Right cardiac atrium (tissue), 5 donors: ENCODE measurements around the gene EIF2S2. TPM values are rescaled to one million over a fixed set of nuclear protein-coding genes. Genes with fewer than 3 reads are reported as not detected.

Source experiments
- ATAC-seq, 2 donors: fragments of 200-7000 bp; cut with Tn5 transposase; one replicate each; pipeline versions ENCODE4 v1.8.0 to v1.9.1; 2020; ENCODE audit warnings: moderate library complexity in 2 of 2, mild to moderate bottlenecking in 1 of 2
- DNase-seq, 3 donors: peaks; one replicate each; pipeline ENCODE4 v3.0.0-alpha.2; 2020
- H3K27ac ChIP-seq: one replicate; pipeline ENCODE4 v1.5.1; 2013; ENCODE audit warnings: mild to moderate bottlenecking, low read length, control low read depth, moderate library complexity
- H3K27me3 ChIP-seq: one replicate; pipeline ENCODE4 v1.6.1; 2013; ENCODE audit not compliant: control insufficient read depth, insufficient read depth
- H3K4me1 ChIP-seq: one replicate; pipeline ENCODE4 v1.6.1; 2013; ENCODE audit warnings: low read length; ENCODE audit not compliant: control insufficient read depth, insufficient read depth
- H3K4me3 ChIP-seq: one replicate; pipeline ENCODE4 v1.5.1; 2013; ENCODE audit warnings: low read length, control low read depth
- H3K9me3 ChIP-seq: one replicate; pipeline ENCODE4 v1.6.1; 2013; ENCODE audit warnings: low read length; ENCODE audit not compliant: control insufficient read depth
- WGBS: extraction: QIAGEN DNeasy Blood & Tissue Kit; methylation state at CpG from one replicate; pipeline ENCODE4 v1.1.7; 2013; 5-methylcytosine and 5-hydroxymethylcytosine counted together
- intact Hi-C, 4 donors: fragments of 100-400 bp; cut with DNase I; formaldehyde crosslinking; loops; one replicate each; pipeline versions ENCODE4 v1.11.0 to v1.14.0; 2022 to 2023
- microRNA-seq, 2 donors: library from miRNA; unstranded; fragments of <30 nt; microRNA quantifications; one replicate each; pipeline ENCODE4 v1.2.0, GENCODE V29; 2020 to 2021
- polyA plus RNA-seq: library from polyadenylated mRNA; stranded (reverse); fragments of 200-250 nt; gene quantifications from one replicate; pipeline ENCODE4 v1.2.3, GENCODE V29; 2013
- total RNA-seq, 4 donors: library from RNA; stranded (reverse); fragmentation: NEBNext Ultra II Directional; extraction: Animal tissue kit (Norgen Biotek cat#: 25700); gene quantifications; one replicate each; pipeline ENCODE4 v1.2.1, GENCODE V29; 2021
- donor health status: healthy with polysubstance abuse.
- donor health status: DM: no; HTN: yes; CAD: no.
- donor health status: DM: no; HTN: no; CAD: no.
- donor health status: DM: no; HTN: yes; CAD: no; lungs with severe emphysema.
- donor health status: DM: yes; HTN: yes; CAD: no.

EIF2S2 gene
- total and polyA plus RNA-seq, 5 donors, result 36.0 to 46.9 (median 38.4) TPM

DNA sequence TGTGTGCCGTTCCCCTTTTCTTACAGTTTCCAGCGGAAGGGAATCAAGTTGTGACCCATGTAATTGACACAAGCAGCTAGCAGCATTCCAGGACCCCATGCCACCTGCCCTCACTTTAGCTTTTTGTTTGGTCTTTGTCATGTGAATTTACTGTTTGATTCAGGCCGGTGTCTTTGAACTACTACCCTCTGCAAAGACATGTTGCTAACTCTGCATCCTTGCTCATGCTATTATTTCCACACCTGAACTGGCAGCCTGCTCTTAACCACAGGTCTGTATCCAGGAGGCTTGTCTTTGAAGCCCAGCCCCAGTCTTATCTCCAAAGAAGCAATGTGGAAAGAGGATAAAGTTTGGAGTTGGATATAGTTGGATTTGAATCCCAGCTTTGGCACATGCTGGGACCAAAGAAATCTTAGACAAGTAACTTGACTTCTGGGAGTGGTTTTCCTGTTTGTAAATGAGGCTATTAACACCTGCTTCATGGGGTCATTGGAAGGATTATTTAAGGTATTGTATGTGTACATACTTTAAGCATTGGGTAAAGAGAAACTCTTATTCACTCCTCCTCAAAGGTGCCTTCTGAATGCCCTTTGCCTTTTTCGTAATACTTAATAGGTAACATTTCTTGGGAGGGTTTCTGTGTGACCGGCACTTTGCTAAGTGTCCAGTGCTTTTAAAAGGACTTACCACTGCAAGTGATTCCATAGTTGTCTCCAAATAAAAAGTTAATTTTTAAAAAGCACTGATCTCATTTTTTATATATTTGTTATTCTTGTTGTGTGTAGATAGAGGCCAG lies 65.9 kb downstream of the EIF2S2 start:
- no peaks in the 10 kb centered on the region for H3K9me3 ChIP-seq
- intact Hi-C loops, result no loop called here
- no peak overlapping the region for H3K27ac ChIP-seq
- peaks cover 30% of the 10 kb centered on the region for H3K4me1 ChIP-seq
- DNase-seq (no peak), ATAC-seq (no peak)
- no peak overlapping the region for H3K4me3 ChIP-seq
- WGBS, result 95% methylated on average over 5 of the region's 5 CpGs
- H3K27me3 ChIP-seq, result no peaks in the 10 kb centered on the region

DNA sequence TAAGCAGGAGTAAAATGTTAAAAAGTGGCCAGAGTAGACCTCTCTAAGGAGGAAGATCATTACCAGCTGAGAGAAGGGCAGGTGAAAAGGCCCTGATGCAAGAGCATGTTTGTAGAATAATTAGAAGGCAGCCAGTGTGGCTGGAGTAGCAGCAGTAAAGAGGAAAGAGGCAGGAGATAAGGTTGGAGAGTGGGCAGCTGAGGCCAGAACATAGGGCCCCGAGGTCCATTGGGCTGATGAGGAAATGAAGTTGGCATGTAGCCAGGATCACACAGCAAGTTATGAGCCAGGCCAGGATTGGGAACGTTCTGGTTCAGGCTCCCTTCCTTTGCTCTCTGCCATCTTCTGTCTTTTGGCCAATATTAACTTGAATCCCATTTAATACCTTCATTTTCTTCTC lies 66.7 kb downstream of the EIF2S2 start:
- ATAC-seq, result peak; percentile 86
- Histone ChIP-seq H3K9me3 (no peaks in the 10 kb centered on the region), H3K27me3 (no peaks in the 10 kb centered on the region), H3K4me1 (peaks cover 33% of the 10 kb centered on the region), H3K4me3 (no peak overlapping the region), H3K27ac (no peak overlapping the region)
- intact Hi-C loops, result no loop called here
- DNase-seq, result peak; percentile 46 to 77 (median 61)
- 2% methylated on average over 2 of the region's 2 CpGs for WGBS

DNA sequence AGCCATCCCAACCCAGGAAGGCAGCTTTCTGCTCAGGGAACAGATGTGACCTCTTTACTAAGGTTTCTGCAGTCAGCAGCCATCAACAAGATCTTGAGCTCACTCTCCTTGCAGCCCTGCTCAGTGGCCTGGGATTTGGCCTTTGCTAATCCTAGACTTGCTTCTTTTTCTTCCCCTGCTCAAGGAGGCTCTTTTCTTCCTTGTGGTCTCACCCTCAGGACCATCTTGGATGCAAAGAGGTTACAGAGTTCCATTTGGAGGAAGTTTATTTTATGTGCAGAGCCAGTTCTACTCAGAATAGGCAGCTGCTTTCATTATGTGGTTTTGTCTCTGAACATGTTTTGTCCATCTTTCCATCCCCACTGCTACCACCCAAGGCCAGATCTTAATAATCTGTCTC lies 69.0 kb downstream of the EIF2S2 start:
- intact Hi-C loops, result loop anchor here in 1 of 4 donors (5.0 kb wide), 1 partner anchor 51 kb away; the partner anchor contains the start of gene RALY
- Histone ChIP-seq H3K4me3 (no peak overlapping the region), H3K27me3 (no peaks in the 10 kb centered on the region), H3K9me3 (no peaks in the 10 kb centered on the region), H3K27ac (no peak overlapping the region), H3K4me1 (peaks cover 38% of the 10 kb centered on the region)
- DNase-seq (no peak), ATAC-seq (no peak)

DNA sequence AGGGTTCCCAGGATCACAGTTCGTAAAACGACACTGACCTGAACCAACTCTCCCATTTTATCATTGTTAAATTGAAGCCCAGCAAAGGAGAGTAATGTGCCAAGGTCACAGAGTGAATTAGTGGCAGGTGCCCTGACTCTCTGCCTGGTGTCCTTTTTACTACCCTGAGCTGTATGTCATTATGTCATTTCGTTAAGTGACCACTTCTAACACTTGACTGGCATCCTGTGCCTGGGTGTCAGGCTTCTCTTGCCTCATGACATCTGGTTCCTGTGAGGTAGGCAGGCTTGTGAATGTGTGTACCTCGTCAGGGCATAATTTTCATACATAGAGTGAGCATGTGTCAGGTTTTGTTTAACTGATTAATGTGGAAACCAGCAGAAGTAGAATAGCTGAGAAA lies 69.8 kb downstream of the EIF2S2 start:
- intact Hi-C loops, result loop anchor here in 1 of 4 donors (5.0 kb wide), 1 partner anchor 50 kb away; the partner anchor contains the start of gene RALY
- no peaks in the 10 kb centered on the region for H3K9me3 ChIP-seq
- H3K4me1 ChIP-seq, result peaks cover 37% of the 10 kb centered on the region
- H3K27ac ChIP-seq, result no peak overlapping the region
- H3K4me3 ChIP-seq, result no peak overlapping the region
- peak; percentile 47 to 49 for ATAC-seq
- 65% methylated on average over 4 of the region's 4 CpGs for WGBS
- H3K27me3 ChIP-seq, result no peaks in the 10 kb centered on the region
- DNase-seq, result no peak

DNA sequence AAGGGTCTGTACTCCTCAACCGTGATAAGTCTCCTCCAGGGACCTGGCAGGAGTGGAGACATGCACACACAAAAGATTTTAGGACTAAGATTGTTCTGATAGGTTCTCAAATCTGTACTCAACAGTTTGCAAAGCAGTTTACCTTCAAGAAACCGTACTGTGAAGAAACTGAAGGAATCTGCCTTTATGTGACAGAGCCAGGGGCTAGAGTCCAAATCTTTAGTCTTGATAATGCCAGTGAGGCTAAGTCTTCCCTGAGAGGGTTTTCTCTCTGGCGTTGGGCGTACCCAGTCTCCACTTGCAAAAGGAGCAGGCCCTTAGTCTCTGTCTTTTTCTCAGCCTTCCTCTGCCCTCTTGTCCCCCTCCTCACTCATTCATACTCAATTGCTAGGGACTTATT lies 70.8 kb downstream of the EIF2S2 start:
- H3K27ac ChIP-seq, result no peak overlapping the region
- DNase-seq (no peak), ATAC-seq (no peak)
- no peaks in the 10 kb centered on the region for H3K27me3 ChIP-seq
- peaks cover 41% of the 10 kb centered on the region for H3K4me1 ChIP-seq
- WGBS, result 65% methylated on average over 4 of the region's 4 CpGs
- H3K9me3 ChIP-seq, result no peaks in the 10 kb centered on the region
- H3K4me3 ChIP-seq, result no peak overlapping the region
- intact Hi-C loops, result loop anchor here in 1 of 4 donors (5.0 kb wide), 1 partner anchor 49 kb away; the partner anchor contains the start of gene RALY

DNA sequence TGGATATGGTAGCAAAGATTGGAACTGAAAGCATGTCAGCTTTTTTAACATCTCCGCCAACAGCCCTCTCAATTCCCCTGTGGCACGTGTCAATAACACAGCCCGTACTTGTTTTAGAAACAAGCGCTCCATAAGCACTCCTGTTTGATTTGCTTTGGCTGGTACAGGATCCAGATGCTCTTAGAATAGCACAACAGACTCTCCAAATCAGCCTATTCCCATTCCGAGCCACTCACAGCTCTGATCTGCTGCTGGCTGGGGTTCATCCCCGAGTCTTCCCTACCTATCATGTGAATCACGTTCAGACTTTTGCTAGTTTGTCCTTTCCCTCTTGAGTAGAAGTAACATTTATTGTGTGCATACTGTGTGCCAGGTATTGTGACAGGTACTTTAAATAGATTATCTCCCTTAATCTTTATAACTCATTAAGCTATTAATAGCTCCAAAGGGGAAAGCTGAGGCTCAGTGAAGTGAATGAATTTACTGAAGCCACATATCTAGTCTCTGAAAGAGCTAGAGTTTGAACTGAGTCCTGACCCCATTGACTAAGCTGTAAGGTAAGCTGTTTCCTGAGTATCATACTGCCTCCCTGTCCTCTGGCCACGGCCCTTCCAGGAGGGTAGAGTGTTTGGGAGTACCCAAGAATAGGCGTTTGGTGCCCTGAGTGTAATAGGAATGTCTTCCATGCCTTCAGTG lies 71.6 kb downstream of the EIF2S2 start:
- peak overlapping the region; percentile 68 for H3K27ac ChIP-seq

More for the DNA sequence above, 71.6 kb downstream of the EIF2S2 start:
- WGBS, result 42% methylated on average over 9 of the region's 9 CpGs
- ATAC-seq (peak; percentile 68 to 74), DNase-seq (peak in 1 of 3 donors; percentile 50)
- H3K9me3 ChIP-seq, result no peaks in the 10 kb centered on the region
- peaks cover 34% of the 10 kb centered on the region for H3K4me1 ChIP-seq
- no peaks in the 10 kb centered on the region for H3K27me3 ChIP-seq
- intact Hi-C loops, result loop anchor here in 1 of 4 donors (5.0 kb wide), 1 partner anchor 48 kb away; the partner anchor contains the start of gene RALY
- no peak overlapping the region for H3K4me3 ChIP-seq

Small RNA genes within 50 kb of the gene (microRNA-seq; reads per million reads assigned to microRNA genes)
- 0 to 0.54 reads per million in 2 donors for gene MIR4755

Other genes starting within 250 kb of the EIF2S2 start
- gene RALY, start 118.3 kb downstream of the EIF2S2 start, total RNA-seq, result 100 to 1,000 TPM in 3 of 4 donors, 10 to 100 TPM in 1; 98.6 to 136 (median 110) TPM
- 137 TPM for gene RALY, start 118.3 kb downstream of the EIF2S2 start, polyA plus RNA-seq
- 1 to 10 TPM in 3 of 4 donors, under 1 TPM in 1; 0.67 to 3.3 (median 2.7) TPM for gene ASIP, start 129.2 kb upstream of the EIF2S2 start, total RNA-seq
- 8.0 TPM for gene ASIP, start 129.2 kb upstream of the EIF2S2 start, polyA plus RNA-seq
- gene AHCY, start 191.1 kb upstream of the EIF2S2 start, total RNA-seq, result 10 to 100 TPM; 48.0 to 77.1 (median 64.5) TPM
- 64.3 TPM for gene AHCY, start 191.1 kb upstream of the EIF2S2 start, polyA plus RNA-seq